Epithelial cell of esophagus (primary cell): ENCODE measurements around the gene HOXB5.
A peak's percentile ranks its signal among the peaks of the same experiment; 100 is the strongest.

ENCODE experiments used
- DNase-seq: peaks from one replicate; pipeline ENCODE4 v3.0.0; 2010; ENCODE audit warnings: low read depth
- H3K4me3 ChIP-seq: 2 replicates; pipeline ENCODE4 v1.5.1; 2011; ENCODE audit warnings: mild to moderate bottlenecking, low read length, control low read depth
- CTCF ChIP-seq: IDR thresholded peaks from 2 replicates; pipeline ENCODE4 v1.5.1; 2011; ENCODE audit warnings: low read depth, mild to moderate bottlenecking, low read length, control low read depth, inconsistent platforms; ENCODE audit not compliant: insufficient read depth; ENCODE audit errors: missing control alignments

HOXB5 gene

GRCh38 chr17:48582750-48583069 lies 10.9 kb downstream of the HOXB5 start:
- no peak for DNase-seq
- no peak for TF ChIP-seq CTCF
- H3K4me3 ChIP-seq: no peak overlapping the region

DNA sequence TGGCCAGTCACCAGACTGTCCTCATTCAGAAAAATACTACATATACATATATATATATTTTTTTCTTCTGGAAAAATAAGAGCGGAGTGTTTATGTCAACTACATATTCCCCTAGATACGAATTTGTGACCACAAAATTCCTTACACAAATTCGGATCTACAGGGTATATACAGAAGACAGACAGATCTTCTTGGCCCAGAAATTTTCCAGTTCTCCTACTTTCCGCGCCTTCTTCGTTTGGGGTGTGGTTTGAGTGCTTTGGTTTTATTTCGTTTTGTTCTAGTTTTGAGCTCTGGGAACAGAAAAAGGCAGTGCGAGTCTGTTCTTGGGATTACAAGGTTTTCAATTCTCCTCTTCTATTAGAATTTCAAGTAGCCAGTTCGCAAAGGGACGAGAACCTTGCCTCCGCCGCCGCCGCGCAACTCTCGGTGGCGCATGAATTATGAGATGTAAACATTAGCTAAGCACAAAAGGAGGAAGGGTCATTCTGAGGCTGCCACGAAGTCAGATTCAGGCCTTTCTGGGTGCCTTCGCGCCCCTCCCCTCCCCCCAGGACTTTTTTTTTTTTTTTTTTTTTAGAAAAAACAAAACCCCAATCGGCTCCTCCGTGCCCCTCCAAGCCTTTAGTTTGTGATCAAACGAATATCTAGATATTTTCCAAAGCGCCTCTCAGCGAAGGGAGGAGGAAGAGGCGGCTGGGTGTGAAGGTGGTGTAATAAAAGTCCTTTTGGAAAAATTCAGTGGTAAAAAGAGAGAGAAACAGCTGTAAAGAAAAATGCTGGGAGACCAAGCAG lies 13.6 kb downstream of the HOXB5 start:
- no peak for TF ChIP-seq CTCF
- no peak for DNase-seq
- H3K4me3 ChIP-seq: no peak overlapping the region

GRCh38 chr17:48579471-48579759 lies 14.2 kb downstream of the HOXB5 start:
- no peak for DNase-seq
- no peak for TF ChIP-seq CTCF
- no peak overlapping the region for H3K4me3 ChIP-seq

DNA sequence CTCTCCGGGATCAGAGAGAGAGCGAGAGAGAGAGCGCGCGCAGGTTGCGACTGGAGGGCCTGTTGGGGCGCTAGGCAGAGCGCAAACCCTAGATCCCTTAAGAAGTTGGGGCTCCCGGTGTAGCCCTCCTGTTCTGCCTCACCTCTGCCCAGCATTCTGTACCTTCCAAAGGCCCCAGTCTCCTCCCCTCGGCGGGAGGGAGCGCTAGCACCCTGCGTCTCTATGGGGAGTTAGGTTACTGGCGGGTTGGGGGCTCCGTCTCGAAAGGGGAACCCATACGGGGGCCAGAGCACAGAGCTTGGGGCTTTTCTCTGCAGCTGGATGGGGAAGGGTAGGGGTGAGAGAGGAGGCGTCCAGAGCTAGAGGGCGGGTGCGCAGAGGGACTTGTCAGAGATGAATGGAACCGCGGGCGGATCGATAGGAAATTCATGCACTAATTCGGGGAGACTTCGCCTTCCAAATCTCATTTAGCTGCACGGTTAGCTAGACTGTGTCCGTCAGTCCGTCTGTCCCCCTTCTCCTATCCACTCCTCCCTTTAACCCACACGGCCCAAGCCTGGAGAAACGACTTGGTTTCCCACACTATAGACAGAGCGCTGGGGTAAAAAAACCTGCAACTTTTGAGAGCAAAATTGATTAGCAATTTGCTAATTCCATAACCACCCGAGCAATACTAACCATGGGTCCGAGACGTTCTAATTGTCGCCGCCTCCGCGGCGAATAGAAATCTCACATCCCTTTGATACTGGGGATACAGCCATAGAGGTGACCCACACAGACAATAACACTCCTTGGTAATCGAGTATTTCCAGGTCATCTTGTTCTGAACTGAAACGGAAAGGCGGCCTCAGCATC lies 14.7 kb downstream of the HOXB5 start:
- peak overlapping the region; percentile 16 for H3K4me3 ChIP-seq
- no peak for DNase-seq
- no peak for TF ChIP-seq CTCF

GRCh38 chr17:48577946-48578615 lies 15.5 kb downstream of the HOXB5 start, which contains the start of gene HOXB4:
Gene HOXB4, minus strand, starts transcription at chr17:48578350. Its CDS starts 31 bp downstream, at chr17:48578319.
- peak within 1 kb of the TSS; percentile 22 for H3K4me3 ChIP-seq
- TF ChIP-seq CTCF: no peak
- DNase-seq: no peak

- peak overlapping the region; percentile 18 for H3K4me3 ChIP-seq
- no peak for TF ChIP-seq CTCF
- DNase-seq: no peak
Measured at GRCh38 chr17:48577330-48577945, 16.1 kb downstream of the HOXB5 start.
